HepG2 (cell line): ENCODE results near the gene TWNK. TPM values are rescaled to one million over a fixed set of nuclear protein-coding genes. Genes with fewer than 3 reads are reported as not detected.

Source experiments
- ASH2L ChIP-seq: fragments of 300-600, 200-600 bp; sonication (generic); IDR thresholded peaks from 2 replicates; pipeline ENCODE4 v1.7.0; 2017; ENCODE audit warnings: low read depth, mild to moderate bottlenecking, moderate library complexity, mixed read lengths, low read length; ENCODE audit not compliant: insufficient read length
- BATF2 ChIP-seq: sonication (generic); formaldehyde crosslinking; IDR thresholded peaks from 2 replicates; pipeline ENCODE4 v1.8.0; 2022; ENCODE audit warnings: mild to moderate bottlenecking, missing genetic modification reagents, moderate library complexity
- CBFB ChIP-seq: sonication (generic); formaldehyde crosslinking; IDR thresholded peaks from 2 replicates; pipeline ENCODE4 v1.4.0; 2020; ENCODE audit warnings: missing genetic modification reagents
- CHD4 ChIP-seq: fragments of 200-600 bp; sonication (generic); IDR thresholded peaks from 2 replicates; pipeline ENCODE4 v1.7.0; 2017; ENCODE audit warnings: mild to moderate bottlenecking, low read length, borderline replicate concordance
- HOXA3 ChIP-seq: sonication (generic); formaldehyde crosslinking; IDR thresholded peaks from 2 replicates; pipeline ENCODE4 v1.5.0; 2020; ENCODE audit warnings: missing genetic modification reagents
- KLF12 ChIP-seq: sonication (generic); formaldehyde crosslinking; IDR thresholded peaks from 2 replicates; pipeline ENCODE4 v1.4.0; 2020; ENCODE audit warnings: missing genetic modification reagents, borderline replicate concordance
- MBD4 ChIP-seq: IDR thresholded peaks from 2 replicates; pipeline ENCODE4 v1.6.1; 2012; ENCODE audit warnings: low read length, inconsistent platforms, borderline replicate concordance
- NRL ChIP-seq: sonication (generic); formaldehyde crosslinking; IDR thresholded peaks from 2 replicates; pipeline ENCODE4 v1.5.0; 2020; ENCODE audit warnings: missing genetic modification reagents, mild to moderate bottlenecking, moderate library complexity, borderline replicate concordance
- PAWR ChIP-seq: sonication (generic); formaldehyde crosslinking; IDR thresholded peaks from 2 replicates; pipeline ENCODE4 v1.4.0; 2020; ENCODE audit warnings: missing genetic modification reagents, mild to moderate bottlenecking, borderline replicate concordance
- SIN3A ChIP-seq: IDR thresholded peaks from 2 replicates; pipeline ENCODE4 v1.6.1; 2011; ENCODE audit warnings: low read depth, mild to moderate bottlenecking, control low read depth, low read length, borderline replicate concordance
- SMARCC2 ChIP-seq: fragments of 450-650 bp; IDR thresholded peaks from 2 replicates; pipeline ENCODE4 v1.6.1; 2017; ENCODE audit warnings: antibody characterized with exemption, mild to moderate bottlenecking
- SMARCE1 ChIP-seq: fragments of 450-650 bp; IDR thresholded peaks from 2 replicates; pipeline ENCODE4 v1.6.1; 2017; ENCODE audit warnings: borderline replicate concordance
- XBP1 ChIP-seq: sonication (generic); formaldehyde crosslinking; IDR thresholded peaks from 2 replicates; pipeline ENCODE4 v1.5.0; 2020; ENCODE audit warnings: missing genetic modification reagents
- YEATS2 ChIP-seq: sonication (generic); formaldehyde crosslinking; IDR thresholded peaks from 2 replicates; pipeline ENCODE4 v1.4.0; 2020; ENCODE audit warnings: missing genetic modification reagents, borderline replicate concordance
- YY1 ChIP-seq: IDR thresholded peaks from 2 replicates; pipeline ENCODE4 v1.6.1; 2011; ENCODE audit warnings: low read length, low read depth, moderate library complexity, mild to moderate bottlenecking; ENCODE audit not compliant: insufficient read depth, insufficient replicate concordance
- ZEB1 ChIP-seq: IDR thresholded peaks from 2 replicates; pipeline ENCODE4 v1.6.1; 2012; ENCODE audit warnings: mild to moderate bottlenecking, low read depth, inconsistent platforms; ENCODE audit not compliant: insufficient replicate concordance
- ZFP82 ChIP-seq: sonication (generic); formaldehyde crosslinking; IDR thresholded peaks from 2 replicates; pipeline ENCODE4 v1.5.1; 2020; ENCODE audit warnings: mild to moderate bottlenecking, missing genetic modification reagents, borderline replicate concordance
- ZFYVE20 ChIP-seq: sonication (generic); formaldehyde crosslinking; IDR thresholded peaks from 2 replicates; pipeline ENCODE4 v1.8.0; 2023; ENCODE audit warnings: low read depth, mild to moderate bottlenecking, moderate library complexity, missing genetic modification reagents, borderline replicate concordance
- ZNF205 ChIP-seq: IDR thresholded peaks from 2 replicates; pipeline ENCODE4 v1.6.1; 2018; ENCODE audit warnings: missing biosample characterization, missing genetic modification reagents
- ZNF251 ChIP-seq: sonication (generic); formaldehyde crosslinking; IDR thresholded peaks from 2 replicates; pipeline ENCODE4 v1.9.0; 2021; ENCODE audit warnings: mild to moderate bottlenecking, missing genetic modification reagents
- ZNF274 ChIP-seq: sonication (generic); formaldehyde crosslinking; IDR thresholded peaks from 2 replicates; pipeline ENCODE4 v1.5.1; 2020; ENCODE audit warnings: mild to moderate bottlenecking, missing genetic modification reagents
- ZNF30 ChIP-seq: sonication (generic); formaldehyde crosslinking; IDR thresholded peaks from 2 replicates; pipeline ENCODE4 v1.5.0; 2020; ENCODE audit warnings: mild to moderate bottlenecking, missing genetic modification reagents
- ZNF383 ChIP-seq: sonication (generic); formaldehyde crosslinking; IDR thresholded peaks from 2 replicates; pipeline ENCODE4 v1.4.0; 2020; ENCODE audit warnings: missing genetic modification reagents, mild to moderate bottlenecking, borderline replicate concordance
- ZNF576 ChIP-seq: sonication (generic); formaldehyde crosslinking; IDR thresholded peaks from 2 replicates; pipeline ENCODE4 v1.4.0; 2020; ENCODE audit warnings: mild to moderate bottlenecking, missing genetic modification reagents
- ZNF598 ChIP-seq: sonication (generic); formaldehyde crosslinking; IDR thresholded peaks from 2 replicates; pipeline ENCODE4 v1.5.1; 2020; ENCODE audit warnings: mild to moderate bottlenecking, missing genetic modification reagents, borderline replicate concordance
- ZNF83 ChIP-seq: sonication (generic); formaldehyde crosslinking; IDR thresholded peaks from 2 replicates; pipeline ENCODE4 v1.4.0; 2020; ENCODE audit warnings: missing genetic modification reagents, mild to moderate bottlenecking, borderline replicate concordance
- ZSCAN12 ChIP-seq: sonication (generic); formaldehyde crosslinking; IDR thresholded peaks from 2 replicates; pipeline ENCODE4 v1.9.0; 2021; ENCODE audit warnings: mild to moderate bottlenecking, missing genetic modification reagents
- polyA plus RNA-seq, 8 experiments: library from polyadenylated mRNA; depleted of rRNA in 3 of 8; stranded (reverse) in 7 of 8; unstranded in 1 of 8; fragments of >200 nt; fragmentation: Illumina TruSeq in 4 of 8; extraction: Trizol in 4 of 8; gene quantifications; 2 replicates each; pipeline versions ENCODE4 v1.2.1 to v1.2.3, GENCODE V29; 2011 to 2016; ENCODE audit warnings: low read depth in 4 of 8, missing spikeins in 1 of 8, mixed read lengths in 1 of 8; ENCODE audit not compliant: insufficient read depth in 1 of 8
- total RNA-seq, 5 experiments: library from RNA; depleted of rRNA; stranded (reverse); fragments of >200 nt; fragmentation: Illumina TruSeq; extraction: Trizol; gene quantifications; 2 replicates each; pipeline ENCODE4 v1.2.3, GENCODE V29; 2016; ENCODE audit warnings: low read depth in 1 of 5
- TF ChIP-seq, protein P1 (sequence below): sonication (generic); formaldehyde crosslinking; IDR thresholded peaks from 2 replicates; pipeline ENCODE4 v1.5.0; 2020; ENCODE audit warnings: mild to moderate bottlenecking, missing genetic modification reagents

TWNK gene
- total and polyA plus RNA-seq, 2 of the 13 experiments (the other 11 are each of a cell fraction or from before 2014, with no cell fraction given): 10.7 to 16.5 TPM

DNA sequence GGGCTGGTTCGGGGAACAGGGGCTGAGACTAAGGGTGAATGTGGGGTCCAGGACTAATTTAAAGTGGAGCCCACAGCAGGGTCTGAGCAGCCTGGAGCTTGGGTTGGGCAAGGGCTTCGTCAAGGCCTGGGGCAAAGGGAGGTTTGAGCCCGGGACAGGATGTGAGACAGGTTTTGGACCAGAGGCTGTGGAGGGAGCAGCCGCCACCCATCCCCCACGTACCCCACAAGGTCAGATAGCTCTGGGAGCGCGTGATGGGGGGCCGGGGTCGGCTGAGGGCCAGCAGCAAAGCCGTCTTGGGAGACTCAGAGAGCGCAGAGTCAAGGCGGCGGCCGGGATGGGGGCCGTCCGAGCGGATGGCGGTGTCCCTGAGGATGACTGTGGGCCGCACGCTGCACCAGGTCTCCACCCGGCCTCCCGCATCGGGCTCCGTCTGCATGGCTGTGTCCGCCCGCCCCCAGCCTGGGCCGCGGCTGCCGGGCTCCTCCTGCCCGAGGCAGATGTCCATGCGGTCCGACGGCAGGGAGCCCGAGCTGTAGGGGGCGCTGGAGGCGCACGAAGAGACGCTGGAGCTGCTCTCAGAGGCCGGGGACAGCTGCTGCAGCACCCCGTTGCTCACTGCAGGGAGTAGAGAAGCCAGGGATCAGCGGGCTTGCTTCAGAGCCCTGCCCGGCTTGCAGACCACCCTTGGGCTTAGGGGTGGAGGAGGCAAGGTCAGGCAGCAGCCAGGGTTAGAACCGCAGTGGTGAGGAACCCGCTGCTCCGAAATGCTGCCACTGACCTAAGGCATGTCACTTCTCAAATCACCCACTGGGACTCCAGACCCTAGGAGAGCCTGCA, 31.5 kb downstream of the TWNK start (continued):
- no peak for TF ChIP-seq KLF12 (CRISPR knock-in tag)
- no peak for TF ChIP-seq CBFB
- TF ChIP-seq CHD4: no peak
- no peak for TF ChIP-seq ZNF383 (CRISPR knock-in tag)
- no peak; the same call in 1 of the 2 replicates for TF ChIP-seq BATF2
- TF ChIP-seq ZNF598: peak; percentile 47; the same call in 1 of the 2 replicates
- no peak for TF ChIP-seq SMARCE1
- TF ChIP-seq MBD4: no peak
- TF ChIP-seq ZNF205 (CRISPR knock-in tag): peak; percentile 32; the same call in 1 of the 2 replicates
- no peak for TF ChIP-seq SMARCC2
- TF ChIP-seq ZNF576 (CRISPR knock-in tag): peak; percentile 36; the same call in 1 of the 2 replicates
- peak; percentile 54; the same call in 1 of the 2 replicates for TF ChIP-seq YEATS2 (CRISPR knock-in tag)
- no peak for TF ChIP-seq ASH2L
- TF ChIP-seq YY1: peak; percentile 55
- TF ChIP-seq ZNF30: no peak
- no peak for TF ChIP-seq XBP1 (CRISPR knock-in tag)
- 0 out of 2 replicates have a peak, but pooled peaks have one; percentile 16 for TF ChIP-seq ZSCAN12 (CRISPR knock-in tag)
- TF ChIP-seq ZNF251 (CRISPR knock-in tag): no peak
- TF ChIP-seq, protein P1, sequence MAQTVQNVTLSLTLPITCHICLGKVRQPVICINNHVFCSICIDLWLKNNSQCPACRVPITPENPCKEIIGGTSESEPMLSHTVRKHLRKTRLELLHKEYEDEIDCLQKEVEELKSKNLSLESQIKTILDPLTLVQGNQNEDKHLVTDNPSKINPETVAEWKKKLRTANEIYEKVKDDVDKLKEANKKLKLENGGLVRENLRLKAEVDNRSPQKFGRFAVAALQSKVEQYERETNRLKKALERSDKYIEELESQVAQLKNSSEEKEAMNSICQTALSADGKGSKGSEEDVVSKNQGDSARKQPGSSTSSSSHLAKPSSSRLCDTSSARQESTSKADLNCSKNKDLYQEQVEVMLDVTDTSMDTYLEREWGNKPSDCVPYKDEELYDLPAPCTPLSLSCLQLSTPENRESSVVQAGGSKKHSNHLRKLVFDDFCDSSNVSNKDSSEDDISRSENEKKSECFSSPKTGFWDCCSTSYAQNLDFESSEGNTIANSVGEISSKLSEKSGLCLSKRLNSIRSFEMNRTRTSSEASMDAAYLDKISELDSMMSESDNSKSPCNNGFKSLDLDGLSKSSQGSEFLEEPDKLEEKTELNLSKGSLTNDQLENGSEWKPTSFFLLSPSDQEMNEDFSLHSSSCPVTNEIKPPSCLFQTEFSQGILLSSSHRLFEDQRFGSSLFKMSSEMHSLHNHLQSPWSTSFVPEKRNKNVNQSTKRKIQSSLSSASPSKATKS (CRISPR knock-in tag): no peak
- 0 out of 2 replicates have a peak, but pooled peaks have one; percentile 40 for TF ChIP-seq ZNF83 (CRISPR knock-in tag)
- TF ChIP-seq SIN3A: no peak
- TF ChIP-seq ZNF274 (CRISPR knock-in tag): no peak
- peak; percentile 26; the same call in 1 of the 2 replicates for TF ChIP-seq HOXA3 (CRISPR knock-in tag)
- no peak for TF ChIP-seq PAWR (CRISPR knock-in tag)
- TF ChIP-seq ZFYVE20 (CRISPR knock-in tag): no peak
- no peak for TF ChIP-seq ZEB1
- peak; percentile 67; the same call in 1 of the 2 replicates for TF ChIP-seq NRL (CRISPR knock-in tag)
- TF ChIP-seq ZFP82 (CRISPR knock-in tag): no peak
